ENCODE results near the gene RRAGD.

RRAGD gene

GRCh38 chr6:89371849-89372505 lies 40.1 kb downstream of the RRAGD start:
- peak; percentile 50 to 75 (median 62) for DNase-seq

GRCh38 chr6:89368999-89369398 lies 43.1 kb downstream of the RRAGD start:
- DNase-seq, result no peak

- DNase-seq, result peak in 3 of 4 experiments; percentile 8 to 37 (median 31)
Measured at GRCh38 chr6:89368107-89368506, 44.0 kb downstream of the RRAGD start.

GRCh38 chr6:89364586-89364985 lies 47.5 kb downstream of the RRAGD start:
- DNase-seq, result no peak

- no peak for DNase-seq
Measured at GRCh38 chr6:89361171-89361570, 50.9 kb downstream of the RRAGD start.

GRCh38 chr6:89360415-89360999 lies 51.6 kb downstream of the RRAGD start:
- no peak for DNase-seq

GRCh38 chr6:89359561-89359960 lies 52.5 kb downstream of the RRAGD start:
- DNase-seq, result no peak

GRCh38 chr6:89357390-89357789 lies 54.7 kb downstream of the RRAGD start:
- no peak for DNase-seq

GRCh38 chr6:89356642-89357170 lies 55.4 kb downstream of the RRAGD start:
- no peak for DNase-seq

- DNase-seq, result no peak
Measured at GRCh38 chr6:89355511-89356194, 56.4 kb downstream of the RRAGD start.

GRCh38 chr6:89353702-89354392 lies 58.2 kb downstream of the RRAGD start:
- DNase-seq, result no peak

GRCh38 chr6:89353118-89353556 lies 58.9 kb downstream of the RRAGD start:
- no peak for DNase-seq

- peak; percentile 21 to 61 (median 36) for DNase-seq
Measured at GRCh38 chr6:89352278-89353117, 59.6 kb downstream of the RRAGD start, which contains the start of gene UBE2J1. Gene UBE2J1, minus strand, starts transcription at chr6:89352722. Its CDS starts 153 bp downstream, at chr6:89352569.

- no peak for DNase-seq
Measured at GRCh38 chr6:89351671-89352277, 60.3 kb downstream of the RRAGD start.

- DNase-seq, result no peak
Measured at GRCh38 chr6:89350281-89350966, 61.6 kb downstream of the RRAGD start.

GRCh38 chr6:89348372-89348771 lies 63.7 kb downstream of the RRAGD start:
- no peak for DNase-seq

- DNase-seq, result no peak
Measured at GRCh38 chr6:89347825-89348224, 64.2 kb downstream of the RRAGD start.

- no peak for DNase-seq
Measured at GRCh38 chr6:89346433-89346832, 65.6 kb downstream of the RRAGD start.

GRCh38 chr6:89339565-89339964 lies 72.5 kb downstream of the RRAGD start:
- DNase-seq, result no peak

GRCh38 chr6:89335164-89335563 lies 76.9 kb downstream of the RRAGD start:
- no peak for DNase-seq

- no peak for DNase-seq
Measured at GRCh38 chr6:89330910-89331309, 81.2 kb downstream of the RRAGD start.

Measured in activated naive CD4-positive, alpha-beta T cell (primary cell).